Activated B cell treated with CpG ODN at 0.5 μM for 24 hours (primary cell): ENCODE results near the gene NME2. TPM values are rescaled to one million over a fixed set of nuclear protein-coding genes. Genes with fewer than 3 reads are reported as not detected.

Experiments used
- ATAC-seq: fragments of 200-7000 bp; cut with Tn5 transposase; one replicate; pipeline ENCODE4 v1.10.0; 2021; ENCODE audit warnings: low read depth, mild to moderate bottlenecking, moderate library complexity
- CTCF ChIA-PET: fragments of 350-600 bp; sonication (Branson Sonifier 250); formaldehyde crosslinking; loops from one replicate; lab custom pipeline; 2021; ENCODE audit warnings: antibody characterized with exemption; lab: Charles Lee
- POLR2A ChIA-PET: fragments of 350-600 bp; sonication (Branson Sonifier 250); formaldehyde crosslinking; loops from one replicate; lab custom pipeline; 2021; ENCODE audit warnings: antibody characterized with exemption; lab: Charles Lee
- DNase-seq: peaks from one replicate; pipeline ENCODE4 v3.0.0; 2022
- H3K27ac Mint-ChIP-seq: one replicate; pipeline ENCODE4 v1.8.0; 2020; ENCODE audit warnings: mixed read lengths
- H3K27me3 Mint-ChIP-seq: one replicate; pipeline ENCODE4 v1.8.0; 2021; ENCODE audit warnings: mixed read lengths
- H3K36me3 Mint-ChIP-seq: one replicate; pipeline ENCODE4 v1.8.0; 2021; ENCODE audit warnings: low read depth, mixed read lengths
- H3K4me1 Mint-ChIP-seq: one replicate; pipeline ENCODE4 v1.8.0; 2021; ENCODE audit warnings: mixed read lengths
- H3K4me3 Mint-ChIP-seq: one replicate; pipeline ENCODE4 v1.8.0; 2020; ENCODE audit warnings: mild to moderate bottlenecking, mixed read lengths
- H3K9me3 Mint-ChIP-seq: one replicate; pipeline ENCODE4 v1.8.0; 2020; ENCODE audit warnings: mixed read lengths
- intact Hi-C: fragments of 100-400 bp; cut with micrococcal nuclease; formaldehyde crosslinking; loops from one replicate; pipeline ENCODE4 v1.15.1; 2024
- total RNA-seq: library from RNA; stranded (reverse); gene quantifications from 2 replicates; pipeline ENCODE4 v1.2.3, GENCODE V29; 2022
- TF ChIP-seq, protein P1 (sequence below): fragments of 200-600 bp; IDR thresholded peaks from one replicate; pipeline ENCODE4 v1.8.0; 2022; ENCODE audit warnings: antibody characterized with exemption, mild to moderate bottlenecking

NME2 gene
- total RNA-seq, 1 donor from 2014 or later: 439 TPM

DNA sequence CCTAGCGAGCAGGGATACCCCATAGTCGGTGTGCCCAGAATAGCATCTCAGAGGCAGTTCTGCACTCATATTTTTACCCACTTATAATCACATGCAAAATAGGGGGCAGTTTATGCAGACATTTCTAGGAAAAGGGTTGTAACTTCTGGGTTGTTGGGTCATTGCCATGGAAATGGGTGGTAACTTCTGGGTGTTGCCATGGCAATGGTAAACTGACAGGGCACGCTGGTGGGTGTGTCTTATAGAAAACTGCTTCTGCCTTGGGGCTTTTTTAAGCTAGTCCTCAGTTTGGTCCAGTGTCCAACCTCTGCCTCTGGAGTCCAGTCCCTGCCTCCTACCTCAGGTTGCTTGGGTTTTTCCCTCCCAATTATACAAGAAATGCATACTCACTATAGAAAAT, 38.1 kb upstream of the NME2 start:
- no peak for ATAC-seq
- CTCF ChIA-PET: no interaction called here
- no peaks in the 10 kb centered on the region for H3K36me3 Mint-ChIP-seq
- no peaks in the 10 kb centered on the region for H3K4me1 Mint-ChIP-seq
- no peak for DNase-seq
- H3K27me3 Mint-ChIP-seq: no peaks in the 10 kb centered on the region
- intact Hi-C loops: no loop called here
- no peak overlapping the region for H3K4me3 Mint-ChIP-seq
- TF ChIP-seq, protein P1, sequence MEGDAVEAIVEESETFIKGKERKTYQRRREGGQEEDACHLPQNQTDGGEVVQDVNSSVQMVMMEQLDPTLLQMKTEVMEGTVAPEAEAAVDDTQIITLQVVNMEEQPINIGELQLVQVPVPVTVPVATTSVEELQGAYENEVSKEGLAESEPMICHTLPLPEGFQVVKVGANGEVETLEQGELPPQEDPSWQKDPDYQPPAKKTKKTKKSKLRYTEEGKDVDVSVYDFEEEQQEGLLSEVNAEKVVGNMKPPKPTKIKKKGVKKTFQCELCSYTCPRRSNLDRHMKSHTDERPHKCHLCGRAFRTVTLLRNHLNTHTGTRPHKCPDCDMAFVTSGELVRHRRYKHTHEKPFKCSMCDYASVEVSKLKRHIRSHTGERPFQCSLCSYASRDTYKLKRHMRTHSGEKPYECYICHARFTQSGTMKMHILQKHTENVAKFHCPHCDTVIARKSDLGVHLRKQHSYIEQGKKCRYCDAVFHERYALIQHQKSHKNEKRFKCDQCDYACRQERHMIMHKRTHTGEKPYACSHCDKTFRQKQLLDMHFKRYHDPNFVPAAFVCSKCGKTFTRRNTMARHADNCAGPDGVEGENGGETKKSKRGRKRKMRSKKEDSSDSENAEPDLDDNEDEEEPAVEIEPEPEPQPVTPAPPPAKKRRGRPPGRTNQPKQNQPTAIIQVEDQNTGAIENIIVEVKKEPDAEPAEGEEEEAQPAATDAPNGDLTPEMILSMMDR: no peak
- H3K27ac Mint-ChIP-seq: no peak overlapping the region
- POLR2A ChIA-PET: no interaction called here
- H3K9me3 Mint-ChIP-seq: no peaks in the 10 kb centered on the region

GRCh38 chr17:51132964-51133319, 33.3 kb upstream of the NME2 start:
- ATAC-seq: no peak
- H3K27me3 Mint-ChIP-seq: no peaks in the 10 kb centered on the region
- no peaks in the 10 kb centered on the region for H3K9me3 Mint-ChIP-seq
- ChIA-PET CTCF (no interaction called here), POLR2A (interaction anchor here (0.5 kb wide), 1 partner anchor 79 kb away, joined by 10 read pairs; no protein-coding TSS in a partner anchor)
- DNase-seq: no peak
- intact Hi-C loops: no loop called here
- H3K36me3 Mint-ChIP-seq: no peaks in the 10 kb centered on the region
- peaks cover 2% of the 10 kb centered on the region for H3K4me1 Mint-ChIP-seq
- H3K4me3 Mint-ChIP-seq: no peak overlapping the region
- no peak overlapping the region for H3K27ac Mint-ChIP-seq
- TF ChIP-seq, protein P1: no peak

DNA sequence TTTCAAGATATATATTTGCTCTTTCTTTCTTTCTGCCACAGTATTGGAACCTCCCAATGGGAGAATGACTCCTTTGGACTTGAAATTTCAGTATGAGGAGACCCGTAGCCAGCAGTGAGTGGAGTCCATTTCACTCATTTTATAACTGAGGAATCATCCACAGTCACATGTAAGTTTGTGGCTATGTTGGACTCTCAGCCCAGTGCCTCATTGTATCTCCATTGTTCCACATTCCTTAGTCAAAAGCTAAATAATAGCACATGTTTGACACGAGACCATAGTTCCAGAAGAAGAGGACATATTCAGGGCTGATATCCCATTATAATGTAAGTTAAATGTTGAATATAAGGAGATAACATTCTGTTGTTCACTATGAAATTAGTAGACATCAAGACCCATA, 32.8 kb upstream of the NME2 start:
- ChIA-PET CTCF (no interaction called here), POLR2A (no interaction called here)
- intact Hi-C loops: no loop called here
- H3K27me3 Mint-ChIP-seq: no peaks in the 10 kb centered on the region
- TF ChIP-seq, protein P1: no peak
- no peaks in the 10 kb centered on the region for H3K9me3 Mint-ChIP-seq
- H3K36me3 Mint-ChIP-seq: no peaks in the 10 kb centered on the region
- no peak overlapping the region for H3K27ac Mint-ChIP-seq
- DNase-seq: no peak
- ATAC-seq: no peak
- no peak overlapping the region for H3K4me3 Mint-ChIP-seq
- H3K4me1 Mint-ChIP-seq: peaks cover 2% of the 10 kb centered on the region

DNA sequence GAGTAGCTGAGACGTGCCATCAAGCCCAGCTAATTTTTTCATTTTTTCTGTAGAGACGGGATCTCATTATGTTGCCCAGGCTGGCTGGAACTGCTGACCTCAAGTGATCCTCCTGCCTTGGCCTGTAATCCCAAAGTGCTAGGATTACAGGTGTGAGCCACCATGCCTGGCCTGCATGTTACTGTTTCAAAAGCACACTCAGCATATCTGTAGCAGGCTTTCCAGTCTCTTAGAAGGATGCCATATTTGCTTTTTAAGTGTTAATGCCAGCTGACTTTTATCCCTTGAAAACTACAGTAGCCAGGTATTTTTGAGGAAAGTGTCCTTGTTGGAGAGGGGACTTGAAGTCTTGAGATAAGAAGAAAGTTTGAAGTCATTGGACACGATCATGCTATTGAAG, 30.3 kb upstream of the NME2 start:
- no peaks in the 10 kb centered on the region for H3K36me3 Mint-ChIP-seq
- intact Hi-C loops: no loop called here
- CTCF ChIA-PET: no interaction called here
- H3K4me1 Mint-ChIP-seq: peaks cover 2% of the 10 kb centered on the region
- H3K27me3 Mint-ChIP-seq: no peaks in the 10 kb centered on the region
- POLR2A ChIA-PET: no interaction called here
- DNase-seq (no peak), ATAC-seq (no peak)
- TF ChIP-seq, protein P1: no peak
- no peak overlapping the region for H3K27ac Mint-ChIP-seq
- H3K4me3 Mint-ChIP-seq: no peak overlapping the region
- H3K9me3 Mint-ChIP-seq: no peaks in the 10 kb centered on the region

DNA sequence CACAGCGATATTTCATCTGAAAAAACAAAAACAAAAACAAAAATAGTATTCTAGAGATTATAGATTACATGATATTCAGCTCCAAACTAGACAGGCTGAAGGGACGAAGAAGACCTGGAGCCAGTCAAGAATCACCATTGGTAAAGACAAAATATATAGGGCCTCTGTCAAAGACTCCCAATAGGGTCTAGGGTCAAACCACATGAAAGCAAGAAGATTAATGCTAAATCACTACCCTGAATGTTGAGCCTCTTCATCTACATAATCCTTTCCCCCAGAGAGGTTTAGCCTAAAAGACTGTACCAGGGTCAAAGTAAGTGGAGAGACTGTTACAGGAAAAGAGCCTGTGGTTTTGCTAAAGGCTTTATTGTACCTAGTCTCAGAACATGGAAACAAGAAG, 23.6 kb upstream of the NME2 start:
- no peaks in the 10 kb centered on the region for H3K9me3 Mint-ChIP-seq
- ATAC-seq (no peak), DNase-seq (no peak)
- no peaks in the 10 kb centered on the region for H3K36me3 Mint-ChIP-seq
- no peak overlapping the region for H3K27ac Mint-ChIP-seq
- intact Hi-C loops: no loop called here
- H3K4me3 Mint-ChIP-seq: no peak overlapping the region
- POLR2A ChIA-PET: no interaction called here
- H3K27me3 Mint-ChIP-seq: no peaks in the 10 kb centered on the region
- no peaks in the 10 kb centered on the region for H3K4me1 Mint-ChIP-seq
- CTCF ChIA-PET: no interaction called here
- TF ChIP-seq, protein P1: no peak
